ENCODE measurements around the gene ACP6.

GRCh38 chr1:147717051-147717705, 46.9 kb upstream of the ACP6 start:
- TF ChIP-seq ZNF207 (IDR thresholded peaks at IDR 0.05; ENCODE audit: borderline replicate concordance) (no peak), SMYD3 (CRISPR knock-in tag; IDR thresholded peaks at IDR 0.05) (no peak), ZZZ3 (CRISPR knock-in tag; IDR thresholded peaks at IDR 0.05; ENCODE audit: borderline replicate concordance) (no peak)
- TF ChIP-seq, protein P1, sequence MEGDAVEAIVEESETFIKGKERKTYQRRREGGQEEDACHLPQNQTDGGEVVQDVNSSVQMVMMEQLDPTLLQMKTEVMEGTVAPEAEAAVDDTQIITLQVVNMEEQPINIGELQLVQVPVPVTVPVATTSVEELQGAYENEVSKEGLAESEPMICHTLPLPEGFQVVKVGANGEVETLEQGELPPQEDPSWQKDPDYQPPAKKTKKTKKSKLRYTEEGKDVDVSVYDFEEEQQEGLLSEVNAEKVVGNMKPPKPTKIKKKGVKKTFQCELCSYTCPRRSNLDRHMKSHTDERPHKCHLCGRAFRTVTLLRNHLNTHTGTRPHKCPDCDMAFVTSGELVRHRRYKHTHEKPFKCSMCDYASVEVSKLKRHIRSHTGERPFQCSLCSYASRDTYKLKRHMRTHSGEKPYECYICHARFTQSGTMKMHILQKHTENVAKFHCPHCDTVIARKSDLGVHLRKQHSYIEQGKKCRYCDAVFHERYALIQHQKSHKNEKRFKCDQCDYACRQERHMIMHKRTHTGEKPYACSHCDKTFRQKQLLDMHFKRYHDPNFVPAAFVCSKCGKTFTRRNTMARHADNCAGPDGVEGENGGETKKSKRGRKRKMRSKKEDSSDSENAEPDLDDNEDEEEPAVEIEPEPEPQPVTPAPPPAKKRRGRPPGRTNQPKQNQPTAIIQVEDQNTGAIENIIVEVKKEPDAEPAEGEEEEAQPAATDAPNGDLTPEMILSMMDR (CRISPR knock-in tag; IDR thresholded peaks at IDR 0.05) = no peak
